Ovary (tissue), 3 donors: Measurements from ENCODE around the gene UBE2Z.

Source experiments
- POLR2A ChIP-seq: fragments of 450-650 bp; IDR thresholded peaks from one replicate; pipeline ENCODE4 v1.6.1; 2017; ENCODE audit warnings: antibody characterized with exemption, mild to moderate bottlenecking, moderate library complexity
- TF ChIP-seq, protein P1 (sequence below), 3 donors: fragments of 450-650 bp in 2 of 3; fragments of 200-600 bp in 1 of 3; IDR thresholded peaks; one replicate each; pipeline versions ENCODE4 v1.5.1 to v1.8.0; 2016 to 2022; ENCODE audit warnings: antibody characterized with exemption in 3 of 3, mild to moderate bottlenecking in 1 of 3
- donor health status: DM: no; HTN: no; CAD: no.

DNA sequence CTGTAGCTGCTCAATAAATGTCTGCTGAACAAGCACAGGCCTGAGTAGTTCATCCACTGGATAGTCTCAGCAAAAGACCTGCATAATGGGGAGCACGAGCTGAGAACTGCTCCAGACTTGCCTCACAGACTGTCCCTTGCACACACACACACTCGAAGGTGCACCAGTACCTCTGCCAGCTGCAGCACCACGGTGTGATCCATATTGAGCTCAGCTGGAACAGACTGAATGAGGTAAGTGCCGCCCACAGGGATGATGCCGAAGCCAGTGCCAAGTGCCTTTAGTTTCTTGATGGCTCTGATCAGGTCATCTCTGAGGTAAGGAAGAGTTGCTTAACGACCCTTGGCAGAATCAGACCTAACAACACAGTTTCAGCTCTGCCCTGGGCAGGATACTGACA is 24.8 kb downstream of the UBE2Z start:
- TF ChIP-seq, protein P1, sequence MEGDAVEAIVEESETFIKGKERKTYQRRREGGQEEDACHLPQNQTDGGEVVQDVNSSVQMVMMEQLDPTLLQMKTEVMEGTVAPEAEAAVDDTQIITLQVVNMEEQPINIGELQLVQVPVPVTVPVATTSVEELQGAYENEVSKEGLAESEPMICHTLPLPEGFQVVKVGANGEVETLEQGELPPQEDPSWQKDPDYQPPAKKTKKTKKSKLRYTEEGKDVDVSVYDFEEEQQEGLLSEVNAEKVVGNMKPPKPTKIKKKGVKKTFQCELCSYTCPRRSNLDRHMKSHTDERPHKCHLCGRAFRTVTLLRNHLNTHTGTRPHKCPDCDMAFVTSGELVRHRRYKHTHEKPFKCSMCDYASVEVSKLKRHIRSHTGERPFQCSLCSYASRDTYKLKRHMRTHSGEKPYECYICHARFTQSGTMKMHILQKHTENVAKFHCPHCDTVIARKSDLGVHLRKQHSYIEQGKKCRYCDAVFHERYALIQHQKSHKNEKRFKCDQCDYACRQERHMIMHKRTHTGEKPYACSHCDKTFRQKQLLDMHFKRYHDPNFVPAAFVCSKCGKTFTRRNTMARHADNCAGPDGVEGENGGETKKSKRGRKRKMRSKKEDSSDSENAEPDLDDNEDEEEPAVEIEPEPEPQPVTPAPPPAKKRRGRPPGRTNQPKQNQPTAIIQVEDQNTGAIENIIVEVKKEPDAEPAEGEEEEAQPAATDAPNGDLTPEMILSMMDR (IDR thresholded peaks at IDR 0.05): no peak
- no peak for TF ChIP-seq POLR2A
